H1 (cell line): ENCODE measurements around the gene CPPED1. TPM values are rescaled to one million over a fixed set of nuclear protein-coding genes. Genes with fewer than 3 reads are reported as not detected.

Source experiments
- CHD7 ChIP-seq: fragments of 300-600 bp; sonication (generic); IDR thresholded peaks from 2 replicates; pipeline ENCODE4 v1.7.1; 2012; ENCODE audit warnings: low read length, moderate library complexity, mild to moderate bottlenecking, inconsistent platforms; ENCODE audit not compliant: insufficient replicate concordance
- CTCF ChIP-seq, 3 experiments: IDR thresholded peaks; 1 replicate in 2 of 3; 2 replicates in 1 of 3; pipeline versions ENCODE4 v1.5.1 to v1.6.1; 2011; ENCODE audit warnings: low read length in 3 of 3, mild to moderate bottlenecking in 3 of 3, inconsistent platforms in 2 of 3, low read depth in 1 of 3, moderate library complexity in 1 of 3; ENCODE audit not compliant: insufficient read depth in 1 of 3; ENCODE audit errors: control extremely low read depth in 1 of 3
- JUND ChIP-seq: IDR thresholded peaks from 2 replicates; pipeline ENCODE4 v1.6.1; 2011; ENCODE audit warnings: mild to moderate bottlenecking, improper control_type of control experiment, low read length
- KDM1A ChIP-seq: fragments of 200-600, 300-600 bp; sonication (generic); IDR thresholded peaks from 2 replicates; pipeline ENCODE4 v1.7.1; 2016; ENCODE audit warnings: mild to moderate bottlenecking, low read length, borderline replicate concordance
- MAX ChIP-seq: IDR thresholded peaks from 2 replicates; pipeline ENCODE4 v1.6.1; 2012; ENCODE audit warnings: inconsistent platforms
- PHF8 ChIP-seq: fragments of 200-600 bp; sonication (generic); conservative IDR thresholded peaks from 2 replicates; pipeline ENCODE4 v1.7.1; 2012; ENCODE audit warnings: low read depth, mild to moderate bottlenecking, inconsistent platforms, low read length, moderate library complexity
- TBP ChIP-seq: IDR thresholded peaks from 2 replicates; pipeline ENCODE4 v1.6.1; 2011; ENCODE audit warnings: low read depth, low read length, improper control_type of control experiment
- polyA plus RNA-seq, 7 experiments: library from polyadenylated mRNA; depleted of rRNA in 3 of 7; stranded (reverse) in 5 of 7; unstranded in 2 of 7; fragments of >200 nt in 5 of 7; fragments of 200-250 nt in 2 of 7; gene quantifications; 1 replicate in 5 of 7; 2 replicates in 1 of 7; 4 replicates in 1 of 7; pipeline versions ENCODE4 v1.2.1 to v1.2.3, GENCODE V29; 2011 to 2013; ENCODE audit warnings: missing spikeins in 2 of 7, mixed read lengths in 2 of 7
- total RNA-seq: library from RNA; stranded (reverse); fragmentation: NEBNext Ultra II Directional; extraction: Animal tissue kit (Norgen Biotek cat#: 25700); gene quantifications from 2 replicates; pipeline ENCODE4 v1.2.1, GENCODE V29; 2021

Gene CPPED1
- total and polyA plus RNA-seq, 2 of the 8 experiments (the other 6 are each of a cell fraction or from before 2014, with no cell fraction given), result 3.5 to 11.2 TPM

DNA sequence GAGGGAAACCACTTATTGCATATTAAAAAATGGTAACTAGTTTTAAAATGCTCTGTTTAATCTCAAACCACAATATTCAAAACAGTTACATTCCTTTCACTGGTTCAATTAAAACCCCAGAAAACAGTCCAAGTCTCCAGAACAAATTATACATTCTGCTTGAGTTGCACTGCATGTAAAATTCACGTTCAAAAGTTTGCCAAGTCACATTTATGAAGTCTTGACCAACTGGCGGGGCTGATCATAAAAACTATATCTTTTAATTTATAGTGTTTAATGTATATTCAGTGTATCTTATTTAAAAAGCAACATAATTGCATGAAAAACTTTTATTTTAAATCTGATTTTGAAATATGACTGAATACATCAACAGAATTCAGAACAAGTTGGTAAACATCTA lies 25.0 kb downstream of the CPPED1 start (continued):
- TF ChIP-seq CTCF (IDR thresholded peaks at IDR 0.05; ENCODE audit: control extremely low read depth in 1 of 3, insufficient read depth in 1 of 3, low read depth in 1 of 3, low read length in 3 of 3), result no peak
- TF ChIP-seq JUND, result no peak
- no peak for TF ChIP-seq MAX
- no peak for TF ChIP-seq PHF8
- no peak for TF ChIP-seq CHD7
- no peak for TF ChIP-seq TBP
- TF ChIP-seq KDM1A, result no peak
